ENCODE data around the gene FGFRL1. TPM values are rescaled to one million over a fixed set of nuclear protein-coding genes. Genes with fewer than 3 reads are reported as not detected.

FGFRL1 gene
- polyA plus RNA-seq, 1 donor (not counting 4 experiments of a cell fraction or from before 2014, with no cell fraction given), result 2.8 TPM

GRCh38 chr4:1050486-1051213 lies 39.2 kb downstream of the FGFRL1 start:
- no peak overlapping the region for H2AFZ ChIP-seq (ENCODE audit: control insufficient read depth, low read length)
- no peaks in the 10 kb centered on the region for H3K79me2 ChIP-seq (ENCODE audit: control insufficient read depth, insufficient read depth, low read length)
- peaks cover 16% of the 10 kb centered on the region for H3K4me1 ChIP-seq (ENCODE audit: control insufficient read depth, extremely low read depth, insufficient read depth, low read length)
- DNase-seq (ENCODE audit: low read depth, low spot score) (no peak), FAIRE-seq (no peak)
- no peak overlapping the region for H3K4me2 ChIP-seq (ENCODE audit: control insufficient read depth, extremely low read depth, insufficient read depth, low read depth, low read length)
- H4K20me1 ChIP-seq (ENCODE audit: control insufficient read depth, extremely low read depth, insufficient read depth, low read length), result no peaks in the 10 kb centered on the region
- no peaks in the 10 kb centered on the region for H3K9me1 ChIP-seq (ENCODE audit: control insufficient read depth, extremely low read depth, insufficient read depth, low read length)
- H3K9me3 ChIP-seq (ENCODE audit: control insufficient read depth, low read depth, low read length), result peaks cover 3% of the 10 kb centered on the region
- no peak overlapping the region for H3K27ac ChIP-seq (ENCODE audit: control insufficient read depth, insufficient read depth, low read length)
- dilution Hi-C loops (cut with MboI; ENCODE audit: extremely low pct_ligation_motif_present, low sequenced_read_pairs), result no loop called here
- H3K36me3 ChIP-seq (ENCODE audit: control insufficient read depth in 2 of 2, extremely low read depth in 1 of 2, insufficient read depth in 2 of 2, low read length in 2 of 2), result no peaks in the 10 kb centered on the region
- peaks cover 60% of the 10 kb centered on the region for H3K27me3 ChIP-seq (ENCODE audit: control insufficient read depth, extremely low read depth, insufficient read depth, low read length)
- no peak overlapping the region for H3K4me3 ChIP-seq (ENCODE audit: control insufficient read depth in 2 of 3, extremely low read depth in 1 of 3, insufficient read depth in 2 of 3, low read depth in 1 of 3, low read length in 3 of 3)
- TF ChIP-seq CTCF (optimal IDR thresholded peaks at IDR 0.05 in 1 of 3, IDR thresholded peaks at IDR 0.05 in 1 of 3, conservative IDR thresholded peaks at IDR 0.05 in 1 of 3; ENCODE audit: extremely low read depth in 1 of 3, insufficient read depth in 2 of 3, low read length in 3 of 3) (peak in 2 of 3 experiments; percentile 19 to 21), EZH2 (IDR thresholded peaks at IDR 0.05; ENCODE audit: low read length) (no peak)
- H3K9ac ChIP-seq (ENCODE audit: control insufficient read depth, extremely low read depth, insufficient read depth, low read length), result no peak overlapping the region

- FAIRE-seq (no peak), DNase-seq (ENCODE audit: low read depth, low spot score) (no peak)
- H3K9me1 ChIP-seq (ENCODE audit: control insufficient read depth, extremely low read depth, insufficient read depth, low read length), result no peaks in the 10 kb centered on the region
- H3K9ac ChIP-seq (ENCODE audit: control insufficient read depth, extremely low read depth, insufficient read depth, low read length), result no peak overlapping the region
- no peak overlapping the region for H3K27ac ChIP-seq (ENCODE audit: control insufficient read depth, insufficient read depth, low read length)
- no peak overlapping the region for H3K4me3 ChIP-seq (ENCODE audit: control insufficient read depth in 2 of 3, extremely low read depth in 1 of 3, insufficient read depth in 2 of 3, low read depth in 1 of 3, low read length in 3 of 3)
- peaks cover 3% of the 10 kb centered on the region for H3K9me3 ChIP-seq (ENCODE audit: control insufficient read depth, low read depth, low read length)
- H3K79me2 ChIP-seq (ENCODE audit: control insufficient read depth, insufficient read depth, low read length), result no peaks in the 10 kb centered on the region
- no peak for TF ChIP-seq CTCF (optimal IDR thresholded peaks at IDR 0.05 in 1 of 3, IDR thresholded peaks at IDR 0.05 in 1 of 3, conservative IDR thresholded peaks at IDR 0.05 in 1 of 3; ENCODE audit: extremely low read depth in 1 of 3, insufficient read depth in 2 of 3, low read length in 3 of 3)
- no peak for TF ChIP-seq EZH2 (IDR thresholded peaks at IDR 0.05; ENCODE audit: low read length)
- peaks cover 19% of the 10 kb centered on the region for H3K4me1 ChIP-seq (ENCODE audit: control insufficient read depth, extremely low read depth, insufficient read depth, low read length)
- no peaks in the 10 kb centered on the region for H3K36me3 ChIP-seq (ENCODE audit: control insufficient read depth in 2 of 2, extremely low read depth in 1 of 2, insufficient read depth in 2 of 2, low read length in 2 of 2)
- no peak overlapping the region for H2AFZ ChIP-seq (ENCODE audit: control insufficient read depth, low read length)
- no peaks in the 10 kb centered on the region for H4K20me1 ChIP-seq (ENCODE audit: control insufficient read depth, extremely low read depth, insufficient read depth, low read length)
- peaks cover 67% of the 10 kb centered on the region for H3K27me3 ChIP-seq (ENCODE audit: control insufficient read depth, extremely low read depth, insufficient read depth, low read length)
- H3K4me2 ChIP-seq (ENCODE audit: control insufficient read depth, extremely low read depth, insufficient read depth, low read depth, low read length), result no peak overlapping the region
- dilution Hi-C loops (cut with MboI; ENCODE audit: extremely low pct_ligation_motif_present, low sequenced_read_pairs), result no loop called here
These were observed 40.0 kb downstream of the FGFRL1 start for GRCh38 chr4:1051472-1051871.

All from keratinocyte (primary cell).